Gastrocnemius medialis (tissue), 4 donors: ENCODE measurements around the gene CASZ1.

Experiments
- POLR2A ChIP-seq, 2 donors: fragments of 450-650 bp; IDR thresholded peaks; one replicate each; pipeline ENCODE4 v1.6.1; 2017; ENCODE audit warnings: antibody characterized with exemption in 2 of 2, mild to moderate bottlenecking in 2 of 2, moderate library complexity in 2 of 2
- TF ChIP-seq, protein P1 (sequence below), 5 experiments: fragments of 450-650 bp in 3 of 5; fragments of 200-600 bp in 2 of 5; sonication (generic) in 2 of 5; IDR thresholded peaks in 4 of 5; conservative IDR thresholded peaks in 1 of 5; 1 replicate in 4 of 5; 2 replicates in 1 of 5; pipeline ENCODE4 v1.5.1; 2016 to 2019; ENCODE audit warnings: antibody characterized with exemption in 5 of 5, mild to moderate bottlenecking in 3 of 5, moderate library complexity in 3 of 5

DNA sequence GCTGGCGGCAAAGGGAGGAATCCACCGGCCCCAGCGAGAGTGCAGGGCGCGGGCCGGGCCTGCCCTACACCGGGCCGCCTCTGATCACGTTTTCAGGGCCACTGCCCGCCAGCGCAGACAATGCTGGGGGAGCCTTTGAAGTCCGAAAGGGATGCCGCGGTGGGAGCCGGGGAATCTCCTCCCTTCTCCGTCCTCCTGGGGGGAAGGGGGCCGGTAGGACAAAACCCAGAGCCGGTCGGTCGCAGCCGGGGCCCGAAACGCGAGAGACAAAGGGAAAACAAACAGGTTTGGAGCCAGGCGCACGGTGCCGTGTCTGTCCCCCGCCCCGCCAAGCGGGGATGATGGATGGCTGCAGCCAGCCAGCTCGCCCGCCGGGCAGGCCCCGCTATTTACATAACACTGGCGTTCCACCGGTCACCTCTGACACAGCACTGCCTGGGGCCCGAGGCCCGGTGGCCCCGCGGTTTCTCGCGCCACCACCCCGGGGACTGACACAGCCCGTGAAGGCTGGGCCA, 92.0 kb downstream of the CASZ1 start:
- TF ChIP-seq, protein P1, sequence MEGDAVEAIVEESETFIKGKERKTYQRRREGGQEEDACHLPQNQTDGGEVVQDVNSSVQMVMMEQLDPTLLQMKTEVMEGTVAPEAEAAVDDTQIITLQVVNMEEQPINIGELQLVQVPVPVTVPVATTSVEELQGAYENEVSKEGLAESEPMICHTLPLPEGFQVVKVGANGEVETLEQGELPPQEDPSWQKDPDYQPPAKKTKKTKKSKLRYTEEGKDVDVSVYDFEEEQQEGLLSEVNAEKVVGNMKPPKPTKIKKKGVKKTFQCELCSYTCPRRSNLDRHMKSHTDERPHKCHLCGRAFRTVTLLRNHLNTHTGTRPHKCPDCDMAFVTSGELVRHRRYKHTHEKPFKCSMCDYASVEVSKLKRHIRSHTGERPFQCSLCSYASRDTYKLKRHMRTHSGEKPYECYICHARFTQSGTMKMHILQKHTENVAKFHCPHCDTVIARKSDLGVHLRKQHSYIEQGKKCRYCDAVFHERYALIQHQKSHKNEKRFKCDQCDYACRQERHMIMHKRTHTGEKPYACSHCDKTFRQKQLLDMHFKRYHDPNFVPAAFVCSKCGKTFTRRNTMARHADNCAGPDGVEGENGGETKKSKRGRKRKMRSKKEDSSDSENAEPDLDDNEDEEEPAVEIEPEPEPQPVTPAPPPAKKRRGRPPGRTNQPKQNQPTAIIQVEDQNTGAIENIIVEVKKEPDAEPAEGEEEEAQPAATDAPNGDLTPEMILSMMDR (IDR thresholded peaks at IDR 0.05 in 4 of 5, conservative IDR thresholded peaks at IDR 0.05 in 1 of 5) = no peak
- TF ChIP-seq POLR2A (IDR thresholded peaks at IDR 0.05) = no peak
